KBM-7 (cell line): Measurements from ENCODE around the gene DNAAF5.
A peak's percentile ranks its signal among the peaks of the same experiment; 100 is the strongest.

ENCODE experiments used
- DNase-seq: peaks from one replicate; pipeline ENCODE4 v3.0.0-alpha.2; 2015
- in situ Hi-C: fragments of 300-500 bp; cut with MboI; formaldehyde crosslinking; loops from 2 replicates; pipeline ENCODE4 v1.14.3; 2020; ENCODE audit warnings: low sequenced_read_pairs, low pct_unique_long_range_greater_than_20kb, mixed read lengths

Gene DNAAF5

GRCh38 chr7:776381-776780 lies 49.9 kb downstream of the DNAAF5 start:
- in situ Hi-C loops, result no loop called here
- no peak for DNase-seq

DNA sequence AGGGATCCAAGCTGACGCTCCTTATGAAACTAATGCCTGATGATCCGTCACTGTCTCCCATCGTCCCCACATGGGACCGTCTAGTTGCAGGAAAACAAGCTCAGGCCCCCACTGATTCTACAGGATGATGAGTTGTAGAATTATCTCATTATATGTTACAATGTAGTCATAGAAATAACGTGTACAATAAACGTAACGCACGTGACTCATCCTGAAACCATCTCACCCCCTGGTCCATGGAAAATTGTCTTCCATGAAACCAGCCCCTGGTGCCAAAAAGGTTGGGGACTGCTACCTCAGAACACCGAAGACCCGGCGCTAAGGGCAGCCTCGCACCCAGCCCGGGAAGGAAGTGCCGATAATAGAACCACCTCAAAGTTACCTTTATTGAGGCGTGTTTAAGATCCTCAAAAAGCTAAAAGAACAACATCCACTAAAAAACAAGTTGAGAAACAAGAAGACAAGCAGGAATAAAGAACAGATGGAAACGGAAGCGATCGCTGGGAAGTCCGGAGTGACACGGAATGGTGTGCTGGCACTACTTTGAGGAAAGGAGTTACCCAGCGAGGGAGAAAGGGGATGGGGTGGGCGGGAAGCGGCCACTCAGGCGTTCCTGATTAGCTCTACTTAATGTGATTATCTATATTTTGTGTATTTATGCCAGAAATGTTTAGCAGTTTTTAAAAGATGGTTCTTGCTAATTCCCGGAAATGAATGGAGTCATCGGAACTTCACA lies 50.7 kb downstream of the DNAAF5 start:
- in situ Hi-C loops, result no loop called here
- no peak for DNase-seq

GRCh38 chr7:777728-778078 lies 51.2 kb downstream of the DNAAF5 start:
- DNase-seq, result no peak
- in situ Hi-C loops, result no loop called here

DNA sequence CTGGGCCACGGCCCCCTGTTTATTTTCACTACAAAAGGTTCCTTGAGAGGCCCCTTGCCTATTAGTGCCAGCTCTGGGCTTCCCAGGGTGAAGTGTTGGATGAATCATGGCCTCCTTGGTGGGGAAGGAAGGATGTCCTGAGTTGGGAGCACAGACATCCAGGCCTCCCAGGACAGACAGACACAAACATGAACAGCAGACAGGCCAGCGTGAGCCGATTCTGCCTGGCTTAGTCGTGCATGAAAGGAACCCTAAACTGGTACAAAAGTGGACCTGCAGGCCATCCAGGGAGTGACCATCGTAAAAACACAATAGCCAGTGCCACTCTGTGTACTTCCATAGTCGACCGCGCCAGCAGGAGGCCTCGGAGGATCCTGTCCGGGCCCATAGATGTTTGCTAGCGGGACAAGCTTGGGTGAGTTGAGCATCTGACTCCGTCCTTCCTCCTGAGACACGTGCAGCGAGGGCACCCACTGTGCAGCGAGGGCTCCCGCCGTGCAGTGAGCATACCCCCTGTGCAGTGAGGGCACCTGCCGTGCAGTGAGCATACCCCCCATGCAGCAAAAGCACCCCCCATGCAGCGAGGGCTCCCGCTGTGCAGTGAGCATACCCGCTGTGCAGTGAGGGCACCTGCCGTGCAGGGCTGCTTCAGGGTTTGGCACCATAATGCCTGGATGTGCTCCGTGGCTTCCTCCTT lies 51.9 kb downstream of the DNAAF5 start:
- no peak for DNase-seq
- in situ Hi-C loops, result no loop called here

DNA sequence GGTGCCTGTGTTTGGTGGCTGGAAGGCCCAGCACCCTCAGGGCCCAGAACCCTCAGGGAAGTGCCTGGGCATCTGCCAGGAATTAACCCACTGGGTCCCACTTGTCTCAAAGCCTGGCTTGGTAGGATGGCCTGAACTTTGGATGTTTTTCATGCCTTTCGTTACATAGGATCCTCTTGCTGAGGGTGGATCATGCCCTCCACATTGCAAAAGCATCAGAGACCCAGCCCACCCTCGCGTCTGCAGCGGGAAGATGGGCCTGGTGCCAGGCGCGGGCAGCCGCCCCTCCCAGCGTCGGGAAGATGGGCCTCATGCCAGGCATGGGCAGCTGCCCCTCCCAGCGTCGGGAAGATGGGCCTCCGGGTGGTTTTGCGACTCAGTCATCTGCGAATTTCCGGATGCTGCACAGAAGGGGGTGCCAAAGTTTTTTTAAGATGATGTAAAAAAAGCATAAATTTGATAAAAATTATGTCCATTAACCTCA lies 52.5 kb downstream of the DNAAF5 start:
- in situ Hi-C loops, result no loop called here
- DNase-seq, result no peak

- in situ Hi-C loops, result no loop called here
- no peak for DNase-seq
Measured at GRCh38 chr7:779480-779879, 53.0 kb downstream of the DNAAF5 start.

DNA sequence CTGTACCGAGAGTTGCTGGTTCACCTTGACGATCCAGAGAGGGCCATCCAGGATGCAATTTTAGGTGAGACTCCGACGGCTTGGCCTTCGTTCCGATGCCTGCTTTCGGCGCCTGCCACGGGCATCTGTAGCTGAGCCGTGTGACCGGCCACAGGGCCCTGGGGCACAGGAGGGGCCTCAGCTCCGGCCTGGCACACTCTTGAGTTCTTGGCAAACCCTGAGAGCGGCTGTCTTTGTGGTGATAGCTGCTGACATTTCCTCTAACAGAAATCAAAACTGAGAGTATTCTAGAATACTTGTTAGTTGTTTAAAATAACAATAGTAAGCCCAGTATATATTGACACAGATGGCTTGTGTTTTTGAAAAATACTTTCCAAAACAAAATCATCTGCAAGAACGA lies 53.6 kb downstream of the DNAAF5 start:
- in situ Hi-C loops, result no loop called here
- no peak for DNase-seq

GRCh38 chr7:780516-780915 lies 54.0 kb downstream of the DNAAF5 start:
- in situ Hi-C loops, result no loop called here

GRCh38 chr7:781186-781849 lies 54.8 kb downstream of the DNAAF5 start:
- in situ Hi-C loops, result no loop called here
- DNase-seq, result no peak

More at GRCh38 chr7:780516-780915, 54.0 kb downstream of the DNAAF5 start:
- DNase-seq, result no peak

DNA sequence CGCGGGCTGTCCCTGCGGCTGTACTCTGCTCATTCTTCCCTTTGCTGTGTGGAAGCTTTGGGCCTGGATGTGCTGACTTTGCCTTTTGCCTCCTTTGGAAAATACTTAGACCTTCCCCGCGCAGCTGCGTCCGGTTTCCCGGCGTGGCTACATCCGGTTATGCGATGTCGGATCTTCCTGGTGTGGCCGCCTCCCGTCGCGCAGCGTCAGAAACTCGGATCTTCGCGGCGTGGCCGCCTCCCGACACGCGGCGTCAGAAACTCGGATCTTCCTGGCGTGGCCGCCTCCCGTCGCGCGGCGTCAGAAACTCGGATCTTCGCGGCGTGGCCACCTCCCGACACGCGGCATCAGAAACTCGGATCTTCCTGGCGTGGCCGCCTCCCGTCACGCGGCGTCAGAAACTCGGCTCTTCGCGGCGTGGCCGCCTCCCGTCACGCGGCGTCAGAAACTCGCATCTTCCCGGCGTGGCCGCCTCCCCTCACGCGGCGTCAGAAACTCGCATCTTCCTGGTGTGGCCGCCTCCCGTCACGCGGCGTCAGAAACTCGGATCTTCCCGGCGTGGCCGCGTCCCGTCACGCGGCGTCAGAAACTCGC lies 55.5 kb downstream of the DNAAF5 start:
- no peak for DNase-seq
- in situ Hi-C loops, result no loop called here

DNA sequence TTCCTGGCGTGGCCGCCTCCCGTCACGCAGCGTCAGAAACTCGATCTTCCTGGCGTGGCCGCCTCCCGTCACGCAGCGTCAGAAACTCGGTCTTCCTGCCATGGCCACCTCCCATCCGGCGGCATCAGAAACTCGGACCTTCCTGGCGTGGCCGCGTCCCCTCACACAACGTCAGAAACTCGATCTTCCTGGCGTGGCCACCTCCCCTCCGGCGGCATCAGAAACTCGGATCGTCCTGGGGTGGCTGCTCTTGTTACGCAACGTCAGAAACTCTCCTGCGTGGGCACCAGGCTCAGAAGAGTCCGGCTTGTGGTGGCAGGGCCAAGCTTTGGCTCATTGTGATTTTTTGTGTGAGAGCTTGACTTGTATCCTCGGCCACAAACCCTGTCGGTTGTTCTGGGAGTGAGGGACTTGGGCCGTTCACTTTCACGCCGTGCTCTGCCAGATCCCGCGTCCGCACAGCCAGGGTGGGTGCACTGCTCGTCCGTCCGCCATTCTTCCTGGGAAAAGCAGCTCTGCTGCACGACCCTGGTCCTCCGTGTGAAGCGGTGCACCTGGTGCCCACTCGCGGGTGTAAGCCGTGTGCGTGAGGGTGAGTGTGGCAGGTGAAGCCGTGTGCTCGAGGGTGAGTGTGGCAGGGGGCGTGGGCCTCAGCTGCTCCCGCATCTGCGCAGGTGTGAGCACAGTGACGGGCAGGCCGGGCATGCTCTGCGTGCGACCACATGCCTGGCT lies 56.4 kb downstream of the DNAAF5 start:
- in situ Hi-C loops, result no loop called here
- DNase-seq, result no peak

- no peak for DNase-seq
- in situ Hi-C loops, result no loop called here
Measured at GRCh38 chr7:783556-784490, 57.3 kb downstream of the DNAAF5 start.

DNA sequence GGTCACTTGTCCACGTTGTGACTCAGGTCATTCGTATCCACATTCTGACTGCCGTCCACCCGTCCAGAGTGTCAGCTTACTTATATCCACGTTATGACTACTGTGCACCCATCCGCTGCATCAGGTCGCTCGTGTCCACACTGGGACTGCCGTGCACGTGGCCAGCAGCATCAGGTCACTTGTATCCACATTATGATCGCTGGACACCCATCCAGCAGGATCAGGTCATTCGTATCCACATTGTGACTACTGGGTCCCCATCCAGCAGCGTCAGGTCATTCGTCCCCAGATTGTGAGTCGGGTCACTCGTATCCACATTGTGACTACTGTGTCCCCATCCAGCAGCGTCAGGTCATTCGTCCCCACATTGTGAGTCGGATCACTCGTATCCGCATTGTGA lies 58.5 kb downstream of the DNAAF5 start:
- DNase-seq, result no peak
- in situ Hi-C loops, result no loop called here

GRCh38 chr7:785416-785815 lies 58.9 kb downstream of the DNAAF5 start:
- in situ Hi-C loops, result no loop called here
- DNase-seq, result no peak

DNA sequence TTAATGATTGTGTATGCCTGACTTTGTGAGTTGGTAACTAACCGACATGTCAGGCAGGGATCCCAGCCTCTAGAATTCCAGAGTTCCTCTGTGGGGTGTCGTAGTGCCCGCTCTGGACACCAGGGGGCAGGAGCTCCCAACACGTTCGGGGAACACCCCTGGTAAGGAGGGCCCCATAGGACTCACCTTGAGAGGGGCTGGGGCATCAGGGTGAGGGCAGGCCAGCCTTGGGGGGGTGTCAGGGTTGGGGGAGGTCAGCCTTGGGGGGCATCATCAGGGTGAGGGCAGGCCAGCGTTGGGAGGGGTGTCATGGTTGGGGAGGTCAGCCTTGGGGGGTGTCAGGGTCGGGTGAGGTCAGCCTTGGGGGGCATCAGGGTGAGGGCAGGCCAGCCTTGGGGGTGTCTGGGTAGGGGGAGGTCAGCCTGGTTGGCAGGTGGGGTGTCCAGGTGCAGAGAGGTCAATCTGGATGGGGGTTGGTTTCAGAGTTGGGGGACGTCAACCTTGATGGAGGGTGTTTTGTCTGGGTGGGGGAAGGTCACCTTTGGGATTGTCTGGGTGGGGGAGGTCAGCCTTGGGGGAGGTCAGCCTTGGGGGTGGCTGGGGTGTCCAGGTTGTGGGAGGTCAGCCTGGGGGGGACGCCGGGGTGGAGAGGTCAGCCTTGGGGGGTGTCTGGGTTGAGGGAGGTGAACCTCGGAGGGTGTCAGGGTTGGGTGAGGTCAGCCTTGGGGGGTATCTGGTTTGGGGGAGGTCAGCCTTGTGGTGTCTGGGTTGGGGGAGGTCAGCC lies 60.2 kb downstream of the DNAAF5 start:
- in situ Hi-C loops, result no loop called here
- DNase-seq, result peak; percentile 50

- DNase-seq, result no peak
- in situ Hi-C loops, result no loop called here
Measured at GRCh38 chr7:787332-788240, 61.1 kb downstream of the DNAAF5 start.

- in situ Hi-C loops, result no loop called here
Measured at GRCh38 chr7:791519-791918, 65.0 kb downstream of the DNAAF5 start.

More at GRCh38 chr7:791519-791918, 65.0 kb downstream of the DNAAF5 start:
- DNase-seq, result no peak
